GM04504 (cell line): Measurements from ENCODE around the gene CFAP99.
"Not testable (repeated sequence)": the region's sequence is repeated elsewhere in the genome, so short reads cannot be mapped to it uniquely, and the experiment has no call there.

Source experiments
- DNase-seq: peaks from one replicate; pipeline ENCODE4 v3.0.0-alpha.2; 2012; ENCODE audit warnings: low read depth

CFAP99 gene

DNA sequence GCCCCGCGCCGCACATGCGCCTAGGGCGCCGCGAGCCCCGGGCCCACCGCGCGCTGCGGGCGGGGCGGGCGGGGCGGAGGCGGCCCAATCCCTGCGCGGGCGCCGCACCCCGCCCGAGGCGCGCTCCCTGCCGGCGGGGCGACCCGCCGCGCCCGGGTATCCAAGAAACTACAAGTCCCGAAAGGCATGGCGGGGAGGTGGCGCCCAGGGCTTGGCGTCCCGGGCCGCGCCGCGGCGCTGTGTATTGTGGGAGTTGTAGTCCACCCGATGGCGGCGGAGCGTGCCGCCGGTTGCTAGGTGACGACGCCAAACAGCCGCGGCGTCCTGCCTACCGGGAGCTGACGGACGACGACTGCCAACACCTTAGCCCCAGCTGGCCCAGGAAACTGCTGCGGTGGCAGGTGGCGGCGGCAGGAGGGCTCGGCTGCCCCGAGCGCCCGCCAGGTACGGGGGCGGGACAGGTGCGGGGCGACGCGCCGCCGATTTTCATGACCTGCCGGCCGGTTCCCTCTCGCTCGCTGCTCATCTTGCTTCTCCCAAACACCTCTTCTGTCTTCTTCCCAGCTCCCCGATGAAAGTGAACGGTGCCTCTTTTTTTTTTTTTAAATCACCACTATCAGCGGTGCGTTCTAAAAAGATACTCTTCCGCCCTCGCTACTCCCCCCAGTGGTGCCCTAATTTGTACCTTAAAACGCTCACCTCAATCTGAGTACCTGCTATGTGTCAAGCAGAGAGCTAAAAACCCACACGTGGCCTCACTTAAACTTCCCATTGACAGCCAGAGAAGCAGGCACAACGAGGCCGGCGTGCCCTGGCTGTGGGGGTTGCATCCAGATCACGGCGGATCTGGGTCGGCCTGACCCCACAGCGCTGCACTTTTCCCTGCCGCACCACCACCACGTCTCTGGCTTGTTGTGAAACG, at the start of gene CFAP99:
TSS of gene CFAP99 (plus strand) at position 306 of the 922 bp plus-strand sequence.
- peak; percentile 78 for DNase-seq

DNA sequence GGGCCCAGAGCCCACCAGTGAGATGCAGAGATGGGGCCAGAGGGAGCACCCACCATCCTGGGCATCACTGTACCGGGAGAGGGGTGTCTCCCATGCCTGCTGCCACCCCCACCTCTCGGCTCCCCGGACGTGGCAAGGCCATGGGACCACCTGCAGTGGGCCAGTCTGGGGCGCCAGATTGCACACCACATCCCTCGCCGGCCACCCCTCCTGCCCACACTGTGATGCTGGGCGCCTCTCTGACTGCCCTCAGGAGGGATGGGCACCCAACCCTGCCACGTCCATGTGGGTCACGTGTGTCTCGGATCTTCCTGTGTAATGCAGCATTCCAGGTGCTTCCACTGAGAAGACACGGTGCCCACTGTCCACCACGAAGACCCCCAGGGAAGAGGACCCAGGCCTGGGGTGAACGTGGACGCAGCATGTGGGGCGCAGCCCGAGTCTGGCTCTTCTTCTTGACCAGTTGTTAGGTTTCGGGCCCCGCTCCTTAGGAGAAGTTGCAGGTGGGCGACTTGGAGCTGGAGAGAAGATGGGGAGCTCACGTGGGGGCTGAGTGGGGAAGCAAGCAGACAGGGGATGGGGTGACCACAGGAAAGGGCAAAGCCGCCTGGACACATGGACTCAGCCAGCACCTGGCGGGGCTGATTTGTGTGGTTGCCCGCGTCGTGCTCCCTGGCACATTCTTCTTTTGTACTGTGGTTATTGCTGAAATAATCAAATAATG, 48.0 kb upstream of the CFAP99 start:
- DNase-seq, result no peak

DNA sequence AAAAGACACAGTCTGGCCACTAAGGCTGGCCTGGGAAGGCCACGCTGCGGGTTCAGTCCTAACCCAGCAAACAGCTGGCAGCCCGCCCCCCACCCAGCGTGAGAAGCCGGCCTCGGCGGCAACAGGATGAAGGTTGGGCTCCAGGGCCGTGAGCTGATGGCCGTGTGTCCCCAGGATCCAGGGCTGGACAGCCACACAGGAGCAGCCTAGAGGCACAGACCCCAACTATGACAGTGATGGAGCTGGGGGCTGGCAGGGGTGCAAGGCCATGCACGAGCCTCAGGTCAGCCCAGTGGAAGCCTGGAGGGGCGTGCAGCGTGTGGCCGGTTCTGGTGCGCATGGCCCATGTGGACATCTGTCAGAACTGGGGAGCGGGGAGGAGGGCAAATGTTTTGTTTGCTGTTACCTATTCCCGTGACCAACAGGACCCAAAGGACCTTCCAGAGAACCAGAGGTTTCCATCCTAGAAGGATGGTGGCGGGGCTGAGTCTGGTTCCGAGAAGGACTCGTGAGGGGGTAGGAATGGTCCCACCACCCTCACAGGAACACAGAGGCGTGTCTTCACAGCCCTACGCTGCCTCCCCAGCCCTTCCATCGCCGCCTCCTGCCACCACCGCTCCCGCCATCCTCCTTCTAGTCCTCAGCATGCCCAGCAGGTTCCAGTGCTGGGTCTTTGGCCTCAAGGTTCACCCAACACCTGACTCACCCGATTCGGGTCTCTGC, 46.8 kb upstream of the CFAP99 start:
- no peak for DNase-seq

DNA sequence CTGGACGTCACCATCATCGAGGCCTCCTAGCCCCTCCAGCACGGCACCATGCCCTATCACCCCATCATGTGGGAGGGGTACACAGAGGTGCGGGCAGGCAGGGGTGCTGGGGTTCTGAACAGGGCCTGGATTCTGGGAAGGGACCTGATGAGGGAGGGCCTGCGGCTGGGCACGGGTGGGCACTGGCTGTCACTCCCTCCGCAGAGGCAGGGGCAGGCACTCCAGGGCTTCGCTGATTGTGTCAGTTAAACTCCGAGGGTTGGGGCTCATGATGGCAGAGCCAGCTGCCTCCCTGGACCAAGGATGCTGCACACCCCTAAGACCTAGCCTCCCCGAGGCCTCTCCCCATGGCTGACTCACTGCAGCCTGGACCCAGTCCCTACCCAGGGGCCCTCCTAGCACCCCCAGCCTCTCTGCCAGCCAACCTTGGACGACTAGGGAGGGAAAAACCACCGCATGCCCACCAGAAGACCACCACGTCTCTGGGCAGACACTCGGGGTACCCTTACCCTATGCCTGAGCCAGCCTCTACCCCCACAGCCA, 46.2 kb upstream of the CFAP99 start:
- DNase-seq, result no peak

DNA sequence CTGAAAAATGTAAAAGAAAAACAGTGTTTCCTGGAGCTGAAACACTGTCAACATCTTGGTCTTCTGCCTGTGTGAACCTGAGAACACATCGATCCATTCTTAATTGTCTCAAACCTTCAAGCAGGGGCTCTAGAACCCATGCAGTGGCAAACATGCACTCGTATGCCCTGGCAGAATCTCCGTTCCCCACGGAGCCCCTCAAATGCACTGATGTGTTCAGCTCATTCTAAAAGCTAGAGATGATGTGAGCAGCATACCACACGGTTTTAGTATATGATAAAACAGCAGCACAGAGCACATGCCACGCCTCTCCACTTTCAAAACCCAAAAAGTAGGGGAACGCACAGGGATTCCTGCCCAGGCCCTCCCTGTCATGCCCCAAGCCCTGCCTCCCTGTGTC, 45.2 kb upstream of the CFAP99 start:
- DNase-seq, result no peak

DNA sequence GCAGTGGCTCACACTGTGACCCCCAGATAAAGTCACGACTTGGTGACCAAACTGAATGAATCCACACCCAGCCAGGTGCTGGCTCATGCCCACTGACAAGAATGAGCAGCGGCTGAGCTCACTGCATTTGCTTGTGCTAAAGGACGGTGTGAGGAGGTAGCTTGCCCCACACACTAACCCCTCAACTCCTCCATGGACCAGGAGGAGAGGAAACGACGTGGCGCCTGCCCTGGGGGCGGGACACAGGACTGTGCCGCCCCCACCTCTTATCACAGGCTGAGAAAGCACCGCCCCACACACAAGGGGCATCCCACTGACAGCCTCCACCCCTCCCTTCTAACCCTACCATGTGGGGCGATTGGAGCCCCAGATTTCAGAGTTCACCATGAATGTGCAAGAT, 43.3 kb upstream of the CFAP99 start:
- DNase-seq, result no peak

DNA sequence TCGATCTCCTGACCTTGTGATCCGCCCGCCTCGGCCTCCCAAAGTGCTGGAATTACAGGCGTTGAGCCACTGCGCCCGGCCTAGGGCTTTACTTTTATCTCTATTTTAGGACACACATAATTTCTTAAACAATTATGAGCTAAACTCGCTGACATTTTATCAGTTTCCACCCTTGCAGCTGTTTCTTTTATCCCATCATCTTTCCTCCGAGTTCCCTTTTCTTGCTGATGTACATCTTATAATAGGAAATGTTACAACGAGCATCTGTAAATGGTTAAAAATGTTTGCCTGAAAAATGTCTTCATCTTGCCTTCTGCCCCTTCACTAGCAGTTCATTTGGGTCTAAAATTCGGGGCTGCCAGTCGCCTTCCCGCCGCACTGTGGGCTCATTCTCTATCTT, 41.5 kb upstream of the CFAP99 start:
- DNase-seq, result no peak

DNA sequence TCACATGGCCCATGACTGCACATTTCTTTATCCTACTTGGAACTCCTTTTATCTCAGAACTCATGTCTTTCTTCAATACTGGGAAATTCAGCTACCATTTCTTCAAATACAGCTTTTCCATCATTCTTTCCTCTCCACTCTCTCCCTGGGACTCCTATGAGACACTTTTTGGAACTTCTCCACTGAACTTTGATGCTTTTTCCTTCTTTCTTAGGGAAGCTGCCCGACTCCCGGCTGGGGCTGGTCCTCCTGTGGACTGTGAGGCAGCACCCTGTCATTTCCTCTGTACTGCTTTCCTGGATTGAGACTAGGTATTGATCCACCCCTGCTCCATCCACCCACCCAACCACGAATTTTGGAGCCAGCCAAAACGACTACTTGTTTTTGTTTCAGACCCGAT, 40.4 kb upstream of the CFAP99 start:
- no peak for DNase-seq

DNA sequence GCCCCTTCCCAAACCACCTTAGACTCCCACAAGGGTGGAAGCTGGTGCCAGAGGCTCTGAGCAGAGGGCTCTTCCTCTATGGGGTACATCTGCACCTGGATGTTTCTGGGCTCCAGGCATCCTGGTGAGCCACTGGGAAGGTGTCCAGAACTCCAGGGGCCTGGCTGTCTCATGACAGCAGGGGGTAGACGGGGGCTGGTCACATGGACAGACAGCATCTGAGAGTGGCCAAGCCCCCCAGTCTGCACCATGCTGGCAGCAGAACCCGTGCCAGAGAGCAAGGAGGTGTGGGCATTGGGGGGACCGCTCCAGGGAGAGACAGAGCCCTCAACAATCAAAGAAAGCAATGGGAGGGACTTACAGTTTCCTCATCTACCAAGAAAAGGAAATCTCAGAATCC, 39.9 kb upstream of the CFAP99 start:
- DNase-seq, result no peak

DNA sequence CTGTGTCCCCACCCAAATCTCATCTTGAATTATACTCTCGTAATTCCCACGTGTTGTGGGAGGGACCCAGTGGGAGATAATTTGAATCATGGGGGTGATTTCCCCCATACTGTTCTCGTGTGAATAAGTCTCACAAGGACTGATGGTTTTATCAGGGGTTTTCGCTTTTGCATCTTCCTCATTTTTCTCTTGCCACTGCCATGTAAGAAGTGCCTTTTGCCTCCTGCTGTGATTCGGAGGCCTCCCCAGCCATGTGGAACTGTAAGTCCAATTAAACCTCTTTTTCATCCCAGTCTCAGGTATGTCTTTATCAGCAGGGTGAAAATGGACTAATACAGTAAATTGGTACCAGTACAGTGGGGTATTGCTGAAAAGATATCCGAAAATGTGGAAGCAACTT, 38.2 kb upstream of the CFAP99 start:
- DNase-seq, result not testable (repeated sequence)

DNA sequence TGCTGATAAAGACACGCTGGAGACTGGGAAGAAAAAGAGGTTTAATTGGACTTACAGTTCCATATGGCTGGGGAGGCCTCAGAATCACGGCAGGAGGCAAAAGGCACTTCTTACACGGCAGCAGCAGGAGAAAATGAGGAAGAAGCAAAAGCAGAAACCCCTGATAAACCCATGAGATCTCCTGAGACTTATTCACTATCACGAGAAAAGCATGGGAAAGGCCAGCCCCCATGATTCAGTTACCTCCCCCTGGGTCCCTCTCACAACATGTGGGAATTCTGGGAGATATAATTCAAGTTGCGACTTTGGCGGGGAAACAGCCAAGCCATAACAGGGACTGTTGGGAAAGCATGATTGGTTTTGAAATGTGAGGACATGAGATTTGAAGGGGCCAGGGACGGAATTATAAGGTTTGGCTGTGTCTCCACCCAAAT, 36.0 kb upstream of the CFAP99 start:
- DNase-seq, result not testable (repeated sequence)

DNA sequence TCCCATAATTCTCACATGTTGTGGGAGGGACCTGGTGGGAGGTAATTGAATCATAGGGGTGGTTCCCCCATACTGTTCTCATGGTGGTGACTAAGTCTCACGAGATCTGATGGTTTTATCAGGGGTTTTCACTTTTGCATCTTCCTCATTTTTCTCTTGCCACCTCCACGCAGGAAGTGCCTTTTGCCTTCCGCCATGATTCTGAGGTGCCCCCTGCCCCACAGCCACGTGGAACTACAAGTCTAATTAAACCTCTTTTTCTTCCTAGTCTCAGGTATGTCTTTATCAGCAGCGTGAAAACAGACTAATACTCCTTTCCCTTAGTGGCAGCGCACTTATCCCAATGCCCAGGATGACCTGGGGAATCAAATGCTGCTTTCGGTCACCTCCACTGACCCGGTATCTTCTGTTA, 35.5 kb upstream of the CFAP99 start:
- not testable (repeated sequence) for DNase-seq

DNA sequence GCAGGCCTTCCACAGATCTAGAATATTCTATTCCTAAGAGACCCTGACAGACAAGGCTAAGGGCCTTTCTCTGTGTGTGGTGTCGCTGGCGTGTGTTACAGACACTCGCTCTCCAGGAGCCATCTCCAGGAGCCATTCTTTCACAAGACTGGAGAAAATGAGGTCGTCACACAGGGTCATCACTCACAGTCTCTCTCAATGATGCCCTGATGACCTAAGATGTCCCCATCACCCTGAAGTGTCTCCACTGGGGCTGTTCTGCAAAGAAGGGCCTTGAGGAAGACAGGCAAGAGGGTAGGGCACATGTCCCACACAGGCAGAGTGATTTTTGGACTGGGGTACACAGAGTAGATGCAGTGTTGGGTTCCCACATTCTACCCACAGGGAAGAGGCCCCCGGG, 35.0 kb upstream of the CFAP99 start:
- no peak for DNase-seq

DNA sequence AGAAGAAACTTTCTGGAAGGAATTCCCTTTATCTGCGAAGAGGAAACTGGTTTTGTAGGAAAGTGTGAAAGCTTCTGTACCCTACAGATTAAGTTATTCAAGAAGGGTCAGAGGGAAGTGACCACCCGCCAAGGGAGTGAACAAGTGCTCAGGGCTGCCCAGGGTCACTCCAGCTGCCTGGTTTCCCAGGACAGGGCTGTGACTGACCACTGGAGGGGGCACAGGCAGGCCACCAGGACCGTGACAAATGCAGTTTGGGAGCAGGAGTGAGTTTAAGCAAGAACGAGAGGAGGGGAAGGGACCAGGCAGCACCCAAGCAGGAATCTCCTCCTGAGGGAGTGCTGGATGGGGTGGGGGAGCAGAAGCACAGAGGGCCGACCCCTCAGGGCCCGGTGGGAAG, 34.5 kb upstream of the CFAP99 start:
- DNase-seq, result no peak

DNA sequence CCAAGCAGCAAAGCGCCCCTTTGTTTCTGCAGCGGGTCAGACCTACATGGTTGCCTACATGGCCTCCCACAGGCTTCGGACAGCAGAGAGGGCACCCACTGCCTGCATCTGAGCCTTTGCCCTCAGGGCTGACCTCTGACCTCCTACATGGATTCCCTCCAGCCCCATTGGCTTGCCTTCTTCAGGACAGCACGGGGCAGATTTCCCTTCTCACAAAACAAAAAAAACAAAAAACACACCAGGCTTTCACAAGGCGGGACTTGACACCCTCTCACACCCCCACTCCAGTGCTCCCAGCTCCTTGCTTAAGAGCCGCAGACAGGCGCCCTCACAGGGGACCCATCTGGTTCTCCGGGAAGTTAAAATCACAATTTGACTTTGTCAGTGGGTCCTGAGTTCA, 33.2 kb upstream of the CFAP99 start:
- DNase-seq, result no peak

DNA sequence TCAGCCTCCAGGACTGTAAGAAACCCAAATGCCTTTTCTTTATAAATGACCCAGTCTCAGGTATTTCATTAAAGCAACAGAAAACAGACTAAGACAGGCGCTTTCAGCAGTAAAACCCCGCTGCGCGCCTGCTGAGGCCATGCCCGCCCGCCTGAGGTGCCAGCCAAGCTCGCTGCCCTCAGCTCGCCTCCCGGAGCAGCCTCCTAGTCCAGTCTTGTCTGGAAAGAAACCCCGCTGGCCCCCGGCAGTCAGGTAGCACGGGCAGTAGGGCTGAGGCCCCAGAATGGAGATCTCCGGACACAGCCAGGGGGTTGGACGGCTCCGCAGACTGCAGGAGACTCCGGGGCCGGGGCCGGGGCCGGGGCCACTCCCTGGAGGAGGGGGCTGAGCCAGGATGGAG, 32.0 kb upstream of the CFAP99 start:
- DNase-seq, result no peak

DNA sequence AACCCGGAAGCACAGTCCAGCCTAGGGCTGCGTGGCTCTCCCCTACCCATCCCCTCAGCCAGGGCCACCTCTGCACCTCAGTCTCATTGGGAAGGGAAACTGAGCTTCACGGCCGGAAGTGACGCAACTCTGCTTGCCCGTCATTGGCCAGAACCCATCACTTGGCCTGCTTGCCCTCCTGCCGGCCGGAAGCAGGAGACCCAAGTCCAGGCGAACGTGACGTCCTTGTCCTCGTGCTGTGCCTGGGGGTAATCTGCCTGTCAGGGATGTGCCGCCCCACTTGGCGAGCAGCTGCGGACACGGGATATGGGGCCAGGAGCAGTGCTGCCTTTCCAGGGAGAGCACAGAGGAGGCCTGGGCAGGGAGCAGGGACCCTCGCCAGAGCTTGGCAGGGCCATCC, 31.5 kb upstream of the CFAP99 start:
- DNase-seq, result no peak

DNA sequence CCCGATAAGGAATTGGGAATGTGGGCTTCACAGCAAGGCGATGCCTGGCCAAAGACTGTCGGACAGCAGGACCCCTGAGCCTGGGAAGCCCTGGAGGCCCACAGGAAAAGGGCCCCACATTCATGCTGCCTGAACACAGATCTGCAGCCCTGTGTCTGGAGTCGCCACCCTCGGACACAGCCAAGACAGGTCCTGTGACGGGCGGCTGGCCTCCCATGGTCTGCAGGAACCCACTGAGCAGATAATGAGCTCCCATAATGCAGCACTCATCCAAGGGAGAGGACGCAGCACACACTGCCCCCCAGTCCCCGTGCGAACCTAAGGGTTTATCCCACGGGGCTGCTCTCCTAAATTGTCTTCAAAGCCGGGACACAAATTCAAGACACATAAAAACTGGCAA, 30.9 kb upstream of the CFAP99 start:
- DNase-seq, result no peak

DNA sequence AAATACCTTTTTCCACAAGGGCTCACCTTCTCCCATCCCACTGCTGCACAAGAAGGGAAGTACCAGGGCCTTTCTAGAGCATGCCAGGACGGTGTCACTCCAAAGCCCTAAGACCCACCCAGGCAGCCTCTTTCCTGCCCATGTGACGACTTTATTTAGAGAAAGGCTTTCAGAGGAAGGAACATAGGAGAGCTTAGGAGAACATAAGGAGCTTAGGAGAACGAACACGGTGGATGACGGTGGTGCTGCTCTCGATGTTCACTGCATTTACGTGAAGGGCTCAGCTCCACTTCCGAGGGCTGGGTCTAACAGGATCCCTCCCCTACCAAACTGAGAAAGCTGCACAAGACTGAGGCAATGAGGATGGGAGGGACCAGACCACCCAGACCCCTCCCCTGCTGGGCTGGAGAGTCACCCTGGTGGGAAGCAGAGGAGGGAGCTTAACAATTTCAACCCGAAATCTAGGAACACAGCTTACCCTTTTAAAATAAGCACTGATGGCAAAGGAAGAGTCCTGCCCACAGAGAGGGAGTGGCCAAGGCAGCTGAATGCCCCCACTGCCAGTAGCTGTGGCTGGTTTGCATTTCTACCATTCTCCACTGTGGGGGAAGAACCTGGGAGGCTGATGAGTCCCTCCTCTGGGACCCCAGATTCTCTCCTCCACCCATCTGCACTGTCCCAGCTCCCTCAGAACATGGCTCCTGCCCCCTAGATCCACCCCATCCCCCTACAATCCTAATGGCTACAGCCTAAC, 30.1 kb upstream of the CFAP99 start:
- no peak for DNase-seq

DNA sequence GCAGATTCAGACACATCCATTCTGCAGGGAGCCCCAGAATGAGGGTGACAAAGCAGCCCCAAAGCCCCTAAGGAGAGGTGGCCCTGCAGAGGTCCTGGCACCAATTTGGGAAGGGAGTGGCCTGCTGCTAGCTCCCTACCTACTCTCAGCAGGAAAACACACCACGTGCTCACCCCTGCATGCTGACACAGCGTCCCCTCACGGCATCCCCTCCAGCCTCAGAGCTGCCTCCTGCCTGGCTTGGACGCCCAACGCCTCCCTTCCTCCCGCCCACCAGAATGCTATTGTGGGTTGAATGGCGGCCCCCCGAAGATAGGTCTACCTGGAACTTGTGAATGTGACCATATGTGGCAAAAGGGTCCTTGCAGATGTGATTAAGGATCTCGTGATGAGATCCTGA, 29.1 kb upstream of the CFAP99 start:
- DNase-seq, result no peak

DNA sequence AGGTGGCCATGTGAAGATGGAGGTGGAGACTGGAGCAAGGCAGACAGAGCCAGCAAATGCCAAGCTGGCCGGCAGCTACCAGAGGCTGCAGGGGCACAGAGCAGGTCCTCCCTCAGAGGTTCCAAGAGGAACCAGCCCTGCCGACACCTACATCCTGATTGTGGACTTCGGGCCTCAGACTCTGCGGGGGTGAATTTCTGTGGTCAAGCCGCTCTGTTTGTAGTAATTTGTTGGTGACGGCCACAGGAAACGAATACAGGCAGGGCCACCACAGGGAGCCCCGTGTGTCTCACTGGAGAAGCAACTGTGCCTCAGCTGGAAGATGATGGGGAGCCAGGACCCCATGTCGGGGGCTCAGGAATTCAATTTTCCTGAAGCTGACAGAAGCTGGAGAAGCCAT, 28.6 kb upstream of the CFAP99 start:
- DNase-seq, result no peak
